Mesodermal cell (in vitro differentiated cells): Measurements from ENCODE around the gene CALHM5.
A peak's percentile ranks its signal among the peaks of the same experiment; 100 is the strongest.

Source experiments
- H3K27ac ChIP-seq: 2 replicates; pipeline ENCODE4 v1.7.0; 2013; ENCODE audit warnings: mild to moderate bottlenecking, low read depth, low read length, moderate library complexity; ENCODE audit not compliant: severe bottlenecking
- H3K36me3 ChIP-seq: 2 replicates; pipeline ENCODE4 v1.7.1; 2013; ENCODE audit warnings: mild to moderate bottlenecking, low read length, moderate library complexity; ENCODE audit not compliant: control insufficient read depth, insufficient read depth
- H3K4me1 ChIP-seq: one replicate; pipeline ENCODE4 v1.7.1; 2013; ENCODE audit warnings: mild to moderate bottlenecking, low read length; ENCODE audit not compliant: insufficient read depth, control insufficient read depth, poor library complexity, severe bottlenecking
- H3K4me3 ChIP-seq: 2 replicates; pipeline ENCODE4 v1.7.0; 2013; ENCODE audit warnings: low read length, control low read depth, mild to moderate bottlenecking; ENCODE audit not compliant: insufficient read depth, poor library complexity, severe bottlenecking; ENCODE audit errors: extremely low read depth
- H3K9me3 ChIP-seq: 2 replicates; pipeline ENCODE4 v1.7.1; 2013; ENCODE audit warnings: mild to moderate bottlenecking, low read length, moderate library complexity; ENCODE audit not compliant: control insufficient read depth
- WGBS, 2 experiments: methylation state at CpG; one replicate each; pipeline ENCODE4 v1.1.5; 2013; ENCODE audit warnings: missing lambda C conversion rate in 2 of 2; ENCODE audit not compliant: insufficient coverage in 2 of 2; 5-methylcytosine and 5-hydroxymethylcytosine counted together

CALHM5 gene

GRCh38 chr6:116564921-116565872 is 53.8 kb downstream of the CALHM5 start:
- Histone ChIP-seq H3K27ac (no peak overlapping the region), H3K36me3 (no peaks in the 10 kb centered on the region), H3K9me3 (no peaks in the 10 kb centered on the region), H3K4me1 (no peaks in the 10 kb centered on the region), H3K4me3 (no peak overlapping the region)
- 94% methylated on average over 32 to 41 of the region's 42 CpGs for WGBS, 2 experiments

DNA sequence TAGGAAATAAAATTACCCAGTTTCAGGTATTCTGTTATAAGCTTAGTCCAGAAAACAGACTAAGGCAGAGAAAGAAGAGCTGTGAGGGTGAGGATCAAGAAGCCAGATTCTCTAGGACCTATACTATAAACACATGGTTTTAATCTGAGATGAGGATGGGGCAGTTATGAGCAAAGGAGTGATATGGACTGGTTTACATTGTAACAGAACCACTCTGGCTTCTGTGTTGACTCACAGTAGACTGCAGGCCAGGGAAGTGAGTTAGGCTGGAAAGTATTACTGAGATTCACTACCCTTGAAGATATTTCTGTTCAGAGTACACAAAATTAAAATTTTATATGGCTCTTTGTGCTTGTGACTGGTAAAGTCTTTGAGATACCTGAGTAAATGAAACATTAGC is 56.7 kb downstream of the CALHM5 start:
- H3K9me3 ChIP-seq = no peaks in the 10 kb centered on the region
- no peak overlapping the region for H3K4me3 ChIP-seq
- H3K4me1 ChIP-seq = peaks cover 6% of the 10 kb centered on the region
- no peak overlapping the region for H3K27ac ChIP-seq
- H3K36me3 ChIP-seq = no peaks in the 10 kb centered on the region

DNA sequence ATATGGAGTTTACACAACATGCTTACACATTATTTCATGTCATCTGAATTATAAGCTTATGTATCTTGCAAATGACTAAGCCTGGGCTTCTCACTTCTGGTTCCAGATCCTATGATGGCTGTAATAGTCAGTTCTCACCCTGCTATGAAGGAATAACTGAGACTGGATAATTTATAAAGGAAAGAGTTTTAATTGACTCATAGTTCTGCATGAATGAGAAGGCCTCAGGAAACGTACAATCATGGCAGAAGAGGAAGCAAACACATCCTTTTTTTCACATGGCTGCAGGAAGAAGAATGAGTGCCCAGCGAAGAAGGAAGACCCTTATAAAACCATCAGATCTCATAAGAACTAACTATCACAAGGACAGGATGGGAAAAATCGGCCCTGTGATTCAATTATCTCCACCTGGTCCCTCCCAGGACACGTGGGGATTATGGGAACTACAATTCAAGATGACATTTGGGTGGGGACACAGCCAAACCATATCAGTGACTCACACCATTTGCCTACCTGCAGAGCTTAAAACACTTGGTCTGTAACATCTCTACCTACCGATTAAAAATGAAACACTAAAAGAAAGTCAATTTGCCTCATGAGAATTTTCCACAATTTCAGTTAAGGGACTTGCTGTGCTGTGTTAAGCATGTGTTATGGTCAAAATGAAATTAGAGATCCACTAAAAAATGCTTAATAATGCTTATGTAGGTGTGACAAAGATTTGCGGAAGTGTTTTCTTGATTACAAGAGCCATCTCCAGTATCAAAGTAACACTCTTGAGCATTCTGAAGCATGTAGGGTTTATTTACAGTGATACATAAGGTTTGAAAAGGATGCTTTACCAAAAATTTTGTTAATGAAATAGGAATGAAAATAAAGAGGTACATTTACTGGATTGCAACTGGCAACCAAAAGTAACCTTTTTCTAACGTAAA is 57.6 kb downstream of the CALHM5 start:
- Histone ChIP-seq H3K9me3 (no peaks in the 10 kb centered on the region), H3K27ac (no peak overlapping the region), H3K36me3 (peaks cover 3% of the 10 kb centered on the region), H3K4me1 (peaks cover 6% of the 10 kb centered on the region), H3K4me3 (no peak overlapping the region)
- 71 to 94% methylated on average over 2 to 3 of the region's 7 CpGs for WGBS, 2 experiments

GRCh38 chr6:116570856-116571682 is 59.6 kb downstream of the CALHM5 start, which contains the start of gene RWDD1:
RWDD1 (plus strand) TSS chr6:116571504; CDS start chr6:116571583, 79 bp downstream.
- Histone ChIP-seq H3K4me1 (peaks cover 6% of the 10 kb centered on the region), H3K9me3 (no peaks in the 10 kb centered on the region), H3K4me3 (peak within 1 kb of the TSS; percentile 84), H3K36me3 (peaks cover 21% of the 10 kb centered on the region), H3K27ac (peak within 1 kb of the TSS; percentile 91)
- 0% methylated on average over 52 to 57 of the region's 62 CpGs for WGBS, 2 experiments

DNA sequence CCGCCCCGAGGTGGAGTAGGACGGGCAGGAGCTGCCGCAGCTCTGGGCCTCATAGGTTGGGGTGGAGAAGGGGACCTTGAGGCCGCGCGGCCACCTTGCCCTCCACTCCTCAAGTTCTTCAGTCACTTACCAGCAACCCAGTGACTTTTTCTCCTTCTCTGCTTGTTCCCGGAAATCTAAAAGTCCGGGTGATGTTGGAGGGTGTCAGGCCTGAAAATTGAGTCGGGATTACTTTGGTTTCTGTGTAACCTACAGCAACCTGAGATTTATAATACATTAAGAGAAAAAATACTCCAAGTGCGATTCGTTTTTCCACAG is 60.2 kb downstream of the CALHM5 start:
- Histone ChIP-seq H3K4me3 (peak overlapping the region; percentile 84), H3K36me3 (peaks cover 26% of the 10 kb centered on the region), H3K9me3 (no peaks in the 10 kb centered on the region), H3K27ac (peak overlapping the region; percentile 91), H3K4me1 (peaks cover 6% of the 10 kb centered on the region)
- WGBS, 2 experiments = 0% methylated on average over 3 of the region's 12 CpGs; no CpG with 5 or more reads in 1 of the 2 experiments

DNA sequence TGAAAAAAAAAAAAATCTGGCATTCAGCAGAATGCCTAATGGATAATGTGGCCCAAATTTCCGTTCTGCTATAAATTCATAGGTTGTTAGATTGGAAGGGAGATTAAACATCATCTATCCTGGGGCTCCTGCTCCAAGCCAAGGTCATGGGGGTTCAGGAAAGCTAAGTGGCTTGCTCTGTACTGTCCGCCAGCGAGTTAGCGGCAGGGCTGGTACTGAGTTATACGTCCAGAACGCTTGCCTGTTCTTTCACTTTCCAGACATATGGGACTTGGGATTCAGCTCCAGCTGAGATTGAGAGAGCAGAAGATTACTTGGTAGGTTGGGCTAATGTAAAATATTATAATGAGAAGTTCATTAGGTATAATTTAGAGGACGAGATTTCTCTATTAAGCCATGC is 60.7 kb downstream of the CALHM5 start:
- peaks cover 6% of the 10 kb centered on the region for H3K4me1 ChIP-seq
- no peaks in the 10 kb centered on the region for H3K9me3 ChIP-seq
- peak overlapping the region; percentile 84 for H3K4me3 ChIP-seq
- H3K27ac ChIP-seq = peak overlapping the region; percentile 91
- 0% methylated on average over 3 to 4 of the region's 7 CpGs for WGBS, 2 experiments
- H3K36me3 ChIP-seq = peaks cover 32% of the 10 kb centered on the region
